ENCODE measurements around the gene COX19. TPM values are rescaled to one million over a fixed set of nuclear protein-coding genes. Genes with fewer than 3 reads are reported as not detected.

Gene COX19
- total RNA-seq, 4 donors from 2014 or later = 6.3 to 13.3 (median 9.7) TPM

DNA sequence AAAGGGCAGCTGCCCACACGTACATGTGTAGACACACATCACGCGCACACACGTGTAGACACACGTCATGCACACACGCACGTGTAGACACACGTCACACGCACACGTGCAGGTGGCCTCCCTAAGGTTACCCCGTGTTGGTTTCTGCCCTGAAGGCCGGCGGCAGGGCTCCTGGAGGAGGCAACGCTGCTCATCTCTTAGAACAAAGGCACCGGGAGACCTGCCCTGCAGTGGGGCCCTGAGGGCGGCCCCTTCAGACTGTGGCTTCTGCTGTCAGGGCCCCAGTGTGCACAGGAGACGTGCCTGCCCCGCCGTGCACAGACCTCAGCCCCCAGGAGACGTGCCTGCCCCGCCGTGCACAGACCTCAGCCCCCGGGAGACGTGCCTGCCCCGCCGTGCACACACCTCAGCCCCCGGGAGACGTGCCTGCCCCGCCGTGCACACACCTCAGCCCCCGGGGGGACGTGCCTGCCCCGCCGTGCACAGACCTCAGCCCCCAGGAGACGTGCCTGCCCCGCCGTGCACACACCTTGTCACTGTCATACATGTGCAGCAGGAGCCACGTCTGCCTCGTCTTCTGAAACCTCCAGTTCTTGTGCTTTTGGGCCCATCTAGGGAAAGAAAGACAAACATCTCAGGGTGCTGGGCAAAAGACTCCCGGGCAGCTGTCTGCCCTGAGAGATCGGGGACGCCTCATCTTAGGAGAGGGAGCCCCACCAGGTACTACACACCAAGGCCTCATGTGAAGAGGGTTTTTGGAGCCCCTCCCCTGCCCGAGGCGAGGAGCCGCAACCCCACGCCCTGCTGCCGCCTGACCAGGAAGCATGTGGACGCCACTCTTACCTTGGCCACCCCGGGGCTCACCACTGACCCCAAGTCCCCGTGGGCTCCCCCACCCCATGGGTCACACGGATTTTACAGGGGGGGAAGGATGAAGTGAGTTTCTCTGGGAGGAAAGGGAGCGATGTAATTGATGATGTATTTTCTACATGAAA, 24.9 kb upstream of the COX19 start:
- Histone ChIP-seq H3K36me3 (peaks cover 0 to 70% (median 50%) of the 10 kb centered on the region in 4 donors), H3K9me3 (no peaks in the 10 kb centered on the region), H3K4me1 (peaks cover 0 to 4% (median 0%) of the 10 kb centered on the region in 4 donors), H3K4me3 (no peak overlapping the region), H3K27me3 (no peaks in the 10 kb centered on the region), H3K27ac (replicated peaks in 1 of 4) (no peak overlapping the region)
- no peak for DNase-seq (ENCODE audit: extremely low spot score)
- 83% methylated on average over 11 of the region's 52 CpGs for WGBS
- TF ChIP-seq EP300 (IDR thresholded peaks at IDR 0.05) (no peak), POLR2AphosphoS5 (IDR thresholded peaks at IDR 0.05) (no peak), POLR2A (IDR thresholded peaks at IDR 0.05; ENCODE audit: low read depth) (no peak)
- TF ChIP-seq, protein P1, sequence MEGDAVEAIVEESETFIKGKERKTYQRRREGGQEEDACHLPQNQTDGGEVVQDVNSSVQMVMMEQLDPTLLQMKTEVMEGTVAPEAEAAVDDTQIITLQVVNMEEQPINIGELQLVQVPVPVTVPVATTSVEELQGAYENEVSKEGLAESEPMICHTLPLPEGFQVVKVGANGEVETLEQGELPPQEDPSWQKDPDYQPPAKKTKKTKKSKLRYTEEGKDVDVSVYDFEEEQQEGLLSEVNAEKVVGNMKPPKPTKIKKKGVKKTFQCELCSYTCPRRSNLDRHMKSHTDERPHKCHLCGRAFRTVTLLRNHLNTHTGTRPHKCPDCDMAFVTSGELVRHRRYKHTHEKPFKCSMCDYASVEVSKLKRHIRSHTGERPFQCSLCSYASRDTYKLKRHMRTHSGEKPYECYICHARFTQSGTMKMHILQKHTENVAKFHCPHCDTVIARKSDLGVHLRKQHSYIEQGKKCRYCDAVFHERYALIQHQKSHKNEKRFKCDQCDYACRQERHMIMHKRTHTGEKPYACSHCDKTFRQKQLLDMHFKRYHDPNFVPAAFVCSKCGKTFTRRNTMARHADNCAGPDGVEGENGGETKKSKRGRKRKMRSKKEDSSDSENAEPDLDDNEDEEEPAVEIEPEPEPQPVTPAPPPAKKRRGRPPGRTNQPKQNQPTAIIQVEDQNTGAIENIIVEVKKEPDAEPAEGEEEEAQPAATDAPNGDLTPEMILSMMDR (IDR thresholded peaks at IDR 0.05) = no peak
- intact Hi-C loops (cut with DNase I) = no loop called here

DNA sequence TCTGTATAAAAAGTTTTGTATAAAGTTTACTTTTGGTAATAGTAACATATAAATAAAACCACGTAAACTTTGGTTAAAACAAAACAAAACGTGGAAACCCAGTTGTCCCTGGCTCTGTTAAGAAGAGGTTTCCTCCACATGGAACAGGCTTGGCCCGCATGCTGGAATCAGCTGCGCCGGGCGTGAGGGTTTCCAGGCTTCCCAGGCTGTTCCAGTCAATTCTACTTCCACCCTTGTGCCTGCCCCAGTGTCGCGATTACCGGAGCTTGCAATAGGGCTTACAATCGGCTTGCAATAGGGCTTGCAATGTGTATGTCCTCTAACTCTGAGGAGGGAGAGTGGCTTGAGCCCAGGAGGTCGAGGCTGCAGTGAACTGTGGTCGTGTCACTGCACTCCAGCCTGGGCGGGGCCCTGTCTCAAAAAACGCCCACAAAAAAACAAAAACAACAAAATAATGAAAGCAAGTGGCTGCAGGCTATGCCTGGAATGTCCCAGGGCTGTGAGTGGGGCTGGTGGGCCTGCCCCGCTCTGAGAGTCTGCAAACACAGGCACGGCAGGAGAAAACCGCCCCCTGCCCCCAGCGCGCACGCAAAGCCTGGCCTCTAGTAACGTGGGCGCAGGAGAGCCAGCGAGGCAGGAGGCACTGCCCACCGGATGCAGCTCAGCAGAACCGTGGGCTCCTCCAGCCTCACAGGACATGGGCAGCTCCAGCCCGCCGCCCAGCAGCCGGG, 24.0 kb upstream of the COX19 start:
- peaks cover 0 to 61% (median 46%) of the 10 kb centered on the region in 4 donors for H3K36me3 ChIP-seq
- H3K4me3 ChIP-seq = no peak overlapping the region
- intact Hi-C loops (cut with DNase I) = no loop called here
- no peaks in the 10 kb centered on the region for H3K27me3 ChIP-seq
- WGBS = 89% methylated on average over 24 of the region's 28 CpGs
- TF ChIP-seq, protein P1 (IDR thresholded peaks at IDR 0.05) = no peak
- TF ChIP-seq POLR2AphosphoS5 (IDR thresholded peaks at IDR 0.05) (no peak), EP300 (IDR thresholded peaks at IDR 0.05) (no peak), POLR2A (IDR thresholded peaks at IDR 0.05; ENCODE audit: low read depth) (no peak)
- H3K9me3 ChIP-seq = no peaks in the 10 kb centered on the region
- no peak for DNase-seq (ENCODE audit: extremely low spot score)
- H3K27ac ChIP-seq (replicated peaks in 1 of 4) = no peak overlapping the region
- no peaks in the 10 kb centered on the region for H3K4me1 ChIP-seq

DNA sequence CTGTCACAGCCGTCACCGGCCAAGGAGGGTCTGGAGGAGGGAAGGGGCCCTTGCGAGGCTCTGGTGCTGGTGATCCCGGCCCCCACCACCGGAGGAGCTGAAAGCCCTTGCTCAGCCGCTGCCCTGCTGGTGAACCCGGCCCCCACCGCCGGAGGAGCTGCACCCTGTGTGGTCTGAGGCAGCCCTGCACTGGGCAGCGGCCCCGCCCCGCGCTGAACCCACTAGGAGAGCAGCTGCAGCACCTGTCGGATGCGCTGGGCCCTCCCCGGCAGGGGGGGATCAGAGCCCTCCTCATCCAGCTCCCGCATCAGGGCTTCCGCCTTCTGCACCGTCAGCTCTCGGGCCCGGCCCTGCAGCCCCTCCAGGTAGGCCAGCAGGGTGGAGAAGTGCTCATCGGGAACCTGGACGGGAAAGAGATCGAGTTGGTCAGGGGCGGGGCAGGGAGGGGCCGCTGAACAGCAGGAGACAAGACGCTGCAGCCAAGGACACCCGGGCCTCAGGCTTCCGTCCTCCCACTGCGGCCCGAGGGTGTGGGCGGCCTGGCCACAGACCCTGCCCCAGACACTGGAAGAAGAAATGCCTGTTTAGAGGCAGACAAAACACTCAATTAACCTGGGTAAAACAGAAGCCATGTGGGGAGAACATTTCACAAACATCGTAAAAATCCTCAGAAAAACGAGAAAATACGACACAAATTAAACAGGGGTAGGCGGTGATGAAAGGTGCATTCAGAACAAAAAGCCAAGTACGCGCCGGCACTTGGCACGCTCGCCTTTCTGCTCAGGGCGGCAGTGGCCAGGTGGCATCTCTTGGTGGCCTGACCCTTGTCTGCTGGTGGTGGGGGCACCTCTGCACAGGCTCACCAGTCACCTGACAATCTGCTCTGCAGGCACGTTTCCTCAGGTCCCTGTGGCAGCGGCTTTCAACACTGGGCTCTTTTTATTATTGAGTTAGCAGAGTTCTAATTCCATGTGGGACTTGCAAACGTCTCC, 22.4 kb upstream of the COX19 start:
- no peak overlapping the region for H3K27ac ChIP-seq (replicated peaks in 1 of 4)
- no peaks in the 10 kb centered on the region for H3K27me3 ChIP-seq
- no peak overlapping the region for H3K4me3 ChIP-seq
- peaks cover 0 to 57% (median 43%) of the 10 kb centered on the region in 4 donors for H3K36me3 ChIP-seq
- DNase-seq (ENCODE audit: extremely low spot score) = no peak
- 83% methylated on average over 26 of the region's 45 CpGs for WGBS
- TF ChIP-seq, protein P1 (IDR thresholded peaks at IDR 0.05) = no peak
- no peak for TF ChIP-seq POLR2AphosphoS5 (IDR thresholded peaks at IDR 0.05)
- TF ChIP-seq EP300 (IDR thresholded peaks at IDR 0.05) = no peak
- no peak for TF ChIP-seq POLR2A (IDR thresholded peaks at IDR 0.05; ENCODE audit: low read depth)
- H3K4me1 ChIP-seq = peaks cover 7 to 12% (median 10%) of the 10 kb centered on the region in 4 donors
- intact Hi-C loops (cut with DNase I) = no loop called here
- H3K9me3 ChIP-seq = no peaks in the 10 kb centered on the region
